Stimulated activated CD8-positive, alpha-beta memory T cell treated with anti-CD3 and anti-CD28 coated beads, Interleukin-4, amount 100 ng/mL, for 24 hours (primary cell): Measurements from ENCODE around the gene UTS2R.
"Not testable (repeated sequence)": the region's sequence is repeated elsewhere in the genome, so short reads cannot be mapped to it uniquely, and the experiment has no call there.

ENCODE experiments used
- DNase-seq: peaks from one replicate; pipeline ENCODE4 v3.0.0-alpha.2; 2020; ENCODE audit warnings: low read depth

Gene UTS2R

DNA sequence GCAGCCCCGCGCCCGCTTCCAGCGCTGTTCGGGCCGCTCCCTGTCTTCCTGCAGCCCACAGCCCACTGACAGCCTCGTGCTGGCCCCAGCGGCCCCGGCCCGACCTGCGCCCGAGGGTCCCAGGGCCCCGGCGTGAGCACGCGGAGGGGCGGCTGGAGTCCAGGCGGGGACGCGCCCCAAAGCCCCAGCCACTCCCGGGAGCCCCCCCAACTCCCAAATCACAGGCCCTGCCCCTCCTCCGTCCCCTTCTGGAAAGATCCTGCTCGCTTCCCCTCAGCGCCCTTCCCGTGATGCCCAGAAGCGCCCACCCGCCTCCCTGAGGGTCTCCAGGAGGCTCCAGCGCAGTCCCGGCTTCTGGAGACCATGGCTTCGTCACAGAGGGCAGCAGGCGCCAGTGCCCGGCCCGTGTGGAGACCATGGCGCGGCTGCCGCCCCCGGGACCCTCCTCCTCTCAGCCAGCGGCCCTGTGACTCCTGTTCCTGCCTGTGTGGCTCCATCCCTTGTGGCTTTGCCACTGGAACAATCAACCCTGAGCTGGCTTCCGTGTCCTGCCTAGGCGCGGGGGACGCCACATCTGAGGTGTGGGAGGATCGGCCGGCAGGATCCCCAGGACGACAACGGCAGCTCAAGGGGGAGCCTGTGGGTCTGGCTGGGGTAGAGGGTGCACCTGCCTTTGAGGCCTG lies 3.9 kb downstream of the UTS2R start:
- DNase-seq: no peak

GRCh38 chr17:82376042-82376730 lies 4.6 kb downstream of the UTS2R start:
- DNase-seq: no peak

- DNase-seq: not testable (repeated sequence)
Measured at GRCh38 chr17:82377294-82377693, 5.7 kb downstream of the UTS2R start.

- no peak for DNase-seq
Measured at GRCh38 chr17:82377924-82378740, 6.6 kb downstream of the UTS2R start.

DNA sequence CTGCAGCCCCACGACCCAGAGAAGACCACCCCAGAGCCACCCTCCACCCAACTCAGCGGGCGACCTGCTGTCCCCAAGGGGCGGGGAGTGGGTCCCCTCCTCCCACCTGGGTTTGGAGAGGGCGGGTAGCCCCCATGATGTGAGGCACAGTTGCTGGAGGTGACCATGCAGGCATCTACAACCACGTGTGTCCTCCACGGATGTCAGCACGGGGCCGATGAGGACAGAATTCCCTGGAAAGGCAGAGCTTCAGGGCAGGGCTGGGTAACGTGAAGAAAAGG lies 7.1 kb downstream of the UTS2R start:
- DNase-seq: no peak

DNA sequence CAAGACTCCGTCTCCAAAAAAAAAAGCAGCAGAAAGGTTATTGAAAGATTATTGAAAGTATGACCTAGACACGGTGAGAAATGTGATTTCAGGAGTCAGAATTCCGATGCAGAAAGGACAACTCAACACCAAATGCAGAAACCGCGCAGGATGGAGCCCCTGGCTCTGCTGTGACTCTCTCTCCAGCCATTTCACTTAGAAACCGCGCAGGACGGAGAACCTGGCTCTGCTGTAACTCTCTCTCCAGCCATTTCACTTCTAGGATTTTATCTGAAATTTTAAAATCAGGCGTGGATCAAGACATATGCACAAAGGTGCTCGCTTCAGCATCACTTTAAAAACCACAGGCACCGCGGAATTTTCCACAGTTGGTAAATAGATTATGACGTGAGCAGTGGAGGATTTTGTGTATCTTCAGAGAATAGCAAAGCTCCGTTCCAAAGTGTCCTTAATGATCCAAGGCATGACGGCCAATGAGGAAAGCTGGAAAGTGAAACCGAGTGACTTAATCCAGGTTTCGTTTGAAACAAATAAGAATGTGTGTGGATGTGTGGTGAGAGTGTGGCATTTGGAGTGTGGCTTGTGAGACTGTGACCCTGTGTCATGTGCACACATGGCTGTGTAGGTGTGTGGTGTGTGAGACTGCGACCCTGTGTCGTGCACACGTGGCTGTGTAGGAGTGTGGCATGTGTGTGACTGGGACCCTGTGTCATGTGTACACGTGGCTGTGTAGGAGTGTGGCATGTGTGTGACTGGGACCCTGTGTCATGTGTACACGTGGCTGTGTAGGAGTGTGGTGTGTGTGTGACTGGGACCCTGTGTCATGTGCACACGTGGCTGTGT lies 9.5 kb downstream of the UTS2R start:
- DNase-seq: no peak

DNA sequence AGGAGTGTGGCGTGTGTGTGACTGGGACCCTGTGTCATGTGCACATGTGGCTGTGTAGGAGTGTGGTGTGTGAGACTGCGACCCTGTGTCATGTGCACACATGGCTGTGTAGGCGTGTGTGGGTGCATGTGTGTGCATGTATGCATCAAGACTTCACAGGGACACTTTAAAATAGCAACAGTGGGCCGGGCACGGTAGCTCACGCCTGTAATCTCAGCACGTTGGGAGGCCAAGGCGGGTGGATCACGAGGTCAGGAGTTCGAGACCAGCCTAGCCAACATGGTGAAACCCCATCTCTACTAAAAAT lies 10.1 kb downstream of the UTS2R start:
- DNase-seq: not testable (repeated sequence)

DNA sequence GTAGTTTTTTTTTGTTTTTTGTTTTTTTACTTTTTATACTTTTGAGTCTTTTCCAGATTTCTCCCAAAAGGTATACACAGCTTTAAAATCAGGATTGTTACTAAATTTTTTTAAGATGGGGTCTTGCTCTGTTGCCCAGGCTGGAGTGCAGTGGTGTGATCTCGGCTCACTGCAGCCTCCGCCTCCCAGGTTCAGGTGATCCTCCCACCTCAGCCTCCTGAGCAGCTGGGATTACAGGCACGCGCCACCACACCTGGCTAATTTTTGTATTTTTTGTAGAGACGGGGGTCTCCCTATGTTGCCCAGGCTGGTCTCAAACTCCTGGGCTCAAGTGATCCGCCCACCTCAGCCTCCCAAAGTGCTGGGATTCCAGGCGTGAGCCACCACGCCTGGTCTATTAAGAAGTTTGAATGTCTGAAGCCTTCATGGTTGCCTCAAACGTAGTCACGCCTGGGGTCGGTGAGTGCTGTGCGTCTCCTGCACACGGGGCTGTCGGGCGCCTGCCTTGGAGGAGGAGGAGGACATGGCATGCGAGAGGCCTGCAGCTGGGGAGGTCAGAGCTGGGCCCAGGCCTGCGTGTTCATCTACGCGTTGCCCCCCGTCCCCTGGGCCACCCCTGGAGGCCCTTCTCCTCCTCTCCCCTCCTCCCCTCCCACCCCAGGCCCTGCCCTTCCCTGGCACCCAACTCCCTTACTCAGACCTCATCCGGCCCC lies 10.8 kb downstream of the UTS2R start:
- DNase-seq: not testable (repeated sequence)

GRCh38 chr17:82382933-82383255 lies 11.3 kb downstream of the UTS2R start:
- DNase-seq: no peak

DNA sequence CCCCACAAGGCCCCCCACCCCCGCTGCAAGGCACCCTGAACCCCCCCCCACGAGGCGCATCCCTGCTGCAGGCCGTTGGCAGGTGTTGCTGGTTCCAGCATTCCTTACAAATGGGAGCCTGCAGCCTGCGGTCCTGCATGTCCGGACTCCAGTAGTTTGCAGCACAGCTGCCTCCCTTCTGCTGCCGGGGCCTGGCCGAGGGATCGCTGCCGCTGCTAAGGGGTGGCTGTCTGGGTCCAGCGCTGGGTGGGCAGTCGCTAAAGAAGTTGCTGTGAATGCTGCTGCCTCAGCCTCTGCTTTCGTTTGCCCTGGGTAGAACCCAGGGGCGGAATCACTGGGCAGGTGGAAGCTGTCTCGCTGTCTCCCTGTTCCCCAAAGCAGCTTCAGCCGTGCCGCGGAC lies 11.8 kb downstream of the UTS2R start:
- no peak for DNase-seq

DNA sequence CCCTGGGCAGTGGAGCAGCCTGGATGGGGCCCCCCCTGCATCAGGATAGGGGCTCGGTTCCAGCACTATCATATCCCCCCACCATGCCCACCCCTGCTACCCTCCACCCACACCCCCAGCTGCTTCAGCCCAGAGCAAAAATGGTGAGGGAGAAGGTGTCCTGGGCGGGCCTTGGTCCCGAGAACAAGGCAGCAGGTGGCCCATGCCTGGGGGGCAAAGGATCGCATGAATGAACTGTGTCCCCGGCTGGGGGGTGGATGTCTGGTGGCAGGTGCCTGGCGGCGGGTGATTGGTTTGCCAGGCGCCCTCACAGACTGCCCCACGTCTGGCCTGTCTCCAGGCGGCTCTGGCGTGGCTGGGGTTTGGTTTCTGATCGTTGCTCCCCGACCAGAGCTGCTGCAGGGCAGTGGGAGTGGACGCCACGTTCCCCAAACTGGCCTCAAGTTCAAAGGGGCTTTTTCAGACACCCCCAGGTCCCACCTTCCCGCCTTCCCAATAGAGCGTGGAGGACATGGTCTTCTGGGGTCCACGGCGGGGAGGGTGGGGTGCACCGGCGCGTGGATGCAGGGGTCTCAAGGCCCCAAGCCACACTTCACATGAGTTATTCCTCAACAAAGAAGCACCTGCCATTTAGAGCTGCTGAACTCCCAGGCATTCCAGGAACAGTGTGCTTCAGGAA lies 12.6 kb downstream of the UTS2R start:
- DNase-seq: no peak

- DNase-seq: no peak
Measured at GRCh38 chr17:82384730-82385481, 13.3 kb downstream of the UTS2R start.

DNA sequence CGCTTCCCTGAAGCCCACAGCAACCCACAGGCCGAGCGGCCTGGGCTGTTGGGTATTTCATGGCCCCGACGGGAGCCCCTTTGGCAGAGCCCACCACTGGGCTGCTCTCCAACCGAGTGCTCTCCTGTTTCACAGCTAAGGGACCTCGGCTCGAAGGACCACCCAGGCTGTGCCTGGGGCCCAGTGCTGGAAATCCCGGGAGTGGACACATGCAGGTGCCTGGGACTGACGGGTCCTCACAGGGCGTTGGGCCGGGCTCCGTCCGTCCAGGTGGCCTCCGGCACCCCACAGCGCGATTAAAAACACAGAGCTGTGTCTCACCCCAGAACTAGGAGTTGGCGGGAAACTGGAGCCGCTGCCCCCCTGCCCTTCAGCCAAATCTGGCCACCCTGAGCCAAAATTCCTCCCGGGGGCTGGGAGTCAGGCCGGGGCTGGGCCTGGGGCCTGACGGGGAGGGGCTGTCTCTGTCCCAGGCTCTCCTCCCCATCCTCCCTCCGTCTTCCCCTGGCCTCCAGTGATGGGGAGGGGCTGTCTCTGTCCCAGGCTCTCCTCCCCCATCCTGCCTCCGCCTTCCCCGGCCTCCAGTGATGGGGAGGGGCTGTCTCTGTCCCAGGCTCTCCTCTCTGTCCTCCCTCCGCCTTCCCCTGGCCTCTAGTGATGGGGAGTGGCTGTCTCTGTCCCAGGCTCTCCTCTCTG lies 14.1 kb downstream of the UTS2R start:
- no peak for DNase-seq

DNA sequence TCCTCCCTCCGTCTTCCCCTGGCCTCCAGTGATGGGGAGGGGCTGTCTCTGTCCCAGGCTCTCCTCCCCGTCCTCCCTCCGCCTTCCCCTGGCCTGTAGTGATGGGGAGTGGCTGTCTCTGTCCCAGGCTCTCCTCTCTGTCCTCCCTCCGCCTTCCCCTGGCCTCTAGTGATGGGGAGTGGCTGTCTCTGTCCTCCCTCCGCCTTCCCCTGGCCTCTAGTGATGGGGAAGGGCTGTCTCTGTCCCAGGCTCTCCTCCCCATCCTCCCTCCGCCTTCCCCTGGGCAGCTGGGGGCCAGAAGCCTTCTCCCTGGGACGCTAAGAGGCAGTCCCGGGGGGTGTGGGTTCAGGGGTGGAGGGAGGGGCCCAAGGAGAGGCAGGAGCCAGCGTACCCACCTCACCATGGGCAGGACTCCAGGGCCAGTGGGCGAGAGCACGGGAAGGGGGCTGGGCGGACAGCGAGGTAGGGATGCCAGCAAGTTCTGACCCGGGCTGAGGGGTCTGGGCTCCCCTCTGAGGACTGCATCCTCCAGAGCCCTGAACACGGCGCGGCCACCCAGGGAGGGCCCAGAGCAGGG lies 14.8 kb downstream of the UTS2R start:
- DNase-seq: no peak

- no peak for DNase-seq
Measured at GRCh38 chr17:82386881-82387704, 15.5 kb downstream of the UTS2R start.

GRCh38 chr17:82387705-82388106 lies 16.1 kb downstream of the UTS2R start:
- DNase-seq: no peak

DNA sequence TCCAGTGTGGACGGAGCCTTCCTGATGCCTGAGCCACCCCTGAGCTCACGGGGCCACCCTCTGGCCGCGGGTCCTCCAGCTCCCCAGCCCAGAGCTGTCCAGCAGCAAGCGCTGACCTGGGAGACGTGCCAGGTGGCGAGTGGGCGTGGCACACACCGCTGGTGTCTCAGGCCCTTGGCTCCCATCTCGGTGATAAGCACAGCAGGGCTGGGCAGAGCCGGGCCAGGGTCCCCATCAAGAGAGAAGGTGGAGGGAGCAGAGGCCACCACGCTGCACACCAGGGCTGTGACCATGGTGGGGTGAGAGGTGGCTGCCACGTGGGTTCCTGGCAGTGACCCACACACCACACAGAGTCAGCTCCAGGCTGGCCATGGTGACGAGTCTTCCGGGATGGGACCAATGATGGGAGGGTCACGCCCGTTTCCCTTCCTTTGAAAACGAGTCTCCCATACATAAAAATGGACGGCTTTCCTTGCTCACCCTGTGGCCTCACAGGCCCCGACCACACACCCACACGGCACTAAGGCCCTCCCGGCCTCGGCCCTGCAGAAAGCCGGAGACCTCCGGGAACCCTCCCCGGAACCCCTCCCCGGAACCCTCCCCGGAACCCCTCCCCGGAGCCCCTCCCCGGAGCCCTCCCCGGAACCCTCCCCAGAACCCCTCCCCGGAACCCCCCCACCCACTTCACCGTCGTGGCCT lies 16.8 kb downstream of the UTS2R start:
- no peak for DNase-seq

- no peak for DNase-seq
Measured at GRCh38 chr17:82388922-82389283, 17.3 kb downstream of the UTS2R start.
